Measurements from ENCODE around the gene COX6B2.

The COX6B2 gene

DNA sequence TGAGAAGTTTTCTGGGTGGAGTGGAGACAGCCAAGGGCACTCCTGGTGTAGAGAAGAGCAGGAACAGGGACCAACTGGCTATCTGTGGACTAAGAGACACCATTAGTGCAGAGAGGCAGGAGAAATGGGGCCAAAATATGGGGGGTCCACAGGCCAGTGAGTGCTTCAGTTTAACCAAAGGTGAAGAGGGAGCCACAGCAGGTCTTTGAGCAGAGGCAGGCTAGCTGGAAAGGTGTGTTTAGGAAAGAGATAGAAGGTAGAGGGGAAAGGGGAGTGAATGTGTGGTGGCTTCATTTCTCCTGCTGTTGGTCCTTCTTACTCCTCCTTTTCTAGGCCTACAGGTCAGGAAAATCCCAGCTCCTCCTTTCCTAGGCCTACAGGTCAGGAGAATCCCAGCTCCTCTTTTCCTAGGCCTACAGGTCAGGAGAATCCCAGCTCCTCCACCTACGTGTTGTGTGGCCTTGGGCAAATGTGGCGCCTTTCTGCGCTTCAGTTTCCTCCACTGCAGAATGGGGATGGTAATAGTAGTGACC lies 28.1 kb upstream of the COX6B2 start:
- in situ Hi-C loops (cut with MboI; ENCODE audit: low sequenced_read_pairs, unreplicated experiment): no loop called here
- no peak for DNase-seq (ENCODE audit: low spot score)
- no peak for TF ChIP-seq CTCF (IDR thresholded peaks at IDR 0.05; ENCODE audit: borderline replicate concordance, control extremely low read depth, extremely low read depth, insufficient read depth, missing control alignments)

GRCh38 chr19:55382013-55382412 lies 27.5 kb upstream of the COX6B2 start:
- no peak for TF ChIP-seq CTCF (IDR thresholded peaks at IDR 0.05; ENCODE audit: borderline replicate concordance, control extremely low read depth, extremely low read depth, insufficient read depth, missing control alignments)
- in situ Hi-C loops (cut with MboI; ENCODE audit: low sequenced_read_pairs, unreplicated experiment): no loop called here
- no peak for DNase-seq (ENCODE audit: low spot score)

- no peak for TF ChIP-seq CTCF (IDR thresholded peaks at IDR 0.05; ENCODE audit: borderline replicate concordance, control extremely low read depth, extremely low read depth, insufficient read depth, missing control alignments)
- in situ Hi-C loops (cut with MboI; ENCODE audit: low sequenced_read_pairs, unreplicated experiment): no loop called here
- DNase-seq (ENCODE audit: low spot score): no peak
Observed at GRCh38 chr19:55379174-55379573, 24.7 kb upstream of the COX6B2 start.

GRCh38 chr19:55377356-55378131 lies 23.0 kb upstream of the COX6B2 start:
- DNase-seq (ENCODE audit: low spot score): no peak
- no peak for TF ChIP-seq CTCF (IDR thresholded peaks at IDR 0.05; ENCODE audit: borderline replicate concordance, control extremely low read depth, extremely low read depth, insufficient read depth, missing control alignments)
- in situ Hi-C loops (cut with MboI; ENCODE audit: low sequenced_read_pairs, unreplicated experiment): no loop called here

DNA sequence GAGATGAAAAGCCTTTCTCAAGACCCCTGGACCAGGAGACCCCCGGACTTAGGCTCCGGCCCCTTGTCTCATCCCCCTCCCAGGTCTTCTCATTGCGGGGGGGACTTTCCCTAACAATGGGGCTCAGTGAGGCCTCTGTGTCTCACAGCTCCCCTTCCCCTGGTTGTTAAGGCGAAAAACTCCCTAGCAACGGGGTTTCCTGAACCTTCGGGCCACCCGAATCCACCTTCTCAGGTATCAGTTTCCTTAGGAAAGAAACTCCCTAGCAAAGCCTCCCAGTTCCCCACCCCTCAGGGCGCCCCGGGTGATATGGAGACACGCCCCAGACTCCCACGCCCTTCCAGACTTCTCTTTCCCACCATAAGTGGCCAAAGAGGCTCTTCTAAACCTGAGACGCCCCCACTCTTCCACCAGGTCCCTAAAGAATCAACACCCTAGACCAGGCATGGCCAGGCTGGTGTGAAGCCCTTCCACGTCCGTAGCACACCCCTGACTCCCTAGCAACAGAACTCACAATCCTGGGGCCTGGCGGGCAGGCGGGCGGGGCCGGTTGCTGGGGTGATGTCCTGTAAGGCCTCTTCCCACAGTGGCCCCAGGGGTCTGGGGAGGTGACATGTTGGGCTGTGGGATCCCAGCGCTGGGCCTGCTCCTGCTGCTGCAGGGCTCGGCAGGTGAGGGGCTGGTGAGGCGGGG lies 21.9 kb upstream of the COX6B2 start, which contains the start of gene TMEM190:
TMEM190 (plus strand) TSS at position 586 of the 693 bp plus-strand sequence; CDS start at position 614, 28 bp downstream.
- TF ChIP-seq CTCF (IDR thresholded peaks at IDR 0.05; ENCODE audit: borderline replicate concordance, control extremely low read depth, extremely low read depth, insufficient read depth, missing control alignments): no peak
- DNase-seq (ENCODE audit: low spot score): no peak
- in situ Hi-C loops (cut with MboI; ENCODE audit: low sequenced_read_pairs, unreplicated experiment): no loop called here

DNA sequence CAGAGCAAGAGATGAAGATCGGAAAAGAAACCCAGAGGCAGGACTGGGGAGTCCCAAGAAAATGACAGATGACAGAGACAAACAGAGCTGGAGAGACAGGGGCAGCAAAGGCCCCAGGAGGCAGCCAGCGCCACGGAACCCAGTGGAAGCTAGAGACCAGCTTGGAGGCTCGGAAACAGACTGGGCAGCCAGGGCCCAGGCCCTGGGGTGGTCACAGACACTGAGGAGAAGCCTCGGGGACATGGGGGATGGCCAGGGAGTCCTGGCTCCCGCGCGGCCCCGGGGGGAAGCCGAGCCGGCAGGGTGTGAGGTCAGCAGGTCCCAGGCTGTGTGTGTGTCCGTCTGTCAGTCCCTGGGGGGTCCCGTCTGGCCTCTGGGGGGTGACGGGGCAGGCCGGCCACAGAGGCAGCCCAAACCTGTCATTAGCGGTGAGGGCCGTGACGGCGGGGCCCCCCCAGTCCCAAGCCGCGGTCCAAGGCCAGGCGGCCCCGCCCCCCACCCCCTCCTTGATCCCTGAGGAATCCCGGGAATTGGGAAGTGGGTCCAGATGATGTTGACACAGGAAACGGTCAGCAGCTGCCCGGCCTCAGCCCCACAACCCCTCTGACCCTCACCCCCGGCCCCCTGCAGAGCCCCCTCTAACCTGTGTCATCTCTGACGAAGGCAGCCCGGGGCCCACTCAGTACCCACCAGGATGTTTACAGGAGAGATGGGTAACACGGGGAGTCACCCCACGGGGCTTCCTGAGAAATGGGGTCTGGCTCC lies 19.7 kb upstream of the COX6B2 start:
- TF ChIP-seq CTCF (IDR thresholded peaks at IDR 0.05; ENCODE audit: borderline replicate concordance, control extremely low read depth, extremely low read depth, insufficient read depth, missing control alignments): no peak
- in situ Hi-C loops (cut with MboI; ENCODE audit: low sequenced_read_pairs, unreplicated experiment): no loop called here
- peak; percentile 44 for DNase-seq (ENCODE audit: low spot score)
